Large intestine (tissue), 3 donors: Measurements from ENCODE around the gene HBQ1. TPM values are rescaled to one million over a fixed set of nuclear protein-coding genes. Genes with fewer than 3 reads are reported as not detected.
A peak's percentile ranks its signal among the peaks of the same experiment; 100 is the strongest.
"Not testable (repeated sequence)": the region's sequence is repeated elsewhere in the genome, so short reads cannot be mapped to it uniquely, and the experiment has no call there.

ENCODE experiments used
- DNase-seq, 2 donors: peaks; one replicate each; pipeline versions ENCODE4 v3.0.0 to v3.0.0-alpha.2; 2013
- H3K27ac ChIP-seq: one replicate; pipeline ENCODE4 v1.5.1; 2013; ENCODE audit warnings: low read length
- H3K27me3 ChIP-seq: 2 replicates; pipeline ENCODE4 v1.6.1; 2013; ENCODE audit warnings: low read length; ENCODE audit not compliant: control insufficient read depth, insufficient read depth
- H3K36me3 ChIP-seq: 2 replicates; pipeline ENCODE4 v1.6.1; 2013; ENCODE audit warnings: low read length; ENCODE audit not compliant: control insufficient read depth, insufficient read depth
- H3K4me1 ChIP-seq: one replicate; pipeline ENCODE4 v1.6.1; 2013; ENCODE audit warnings: low read length; ENCODE audit not compliant: control insufficient read depth, insufficient read depth
- H3K4me3 ChIP-seq: one replicate; pipeline ENCODE4 v1.5.1; 2013; ENCODE audit warnings: low read length
- H3K9me3 ChIP-seq: one replicate; pipeline ENCODE4 v1.6.1; 2013; ENCODE audit warnings: mild to moderate bottlenecking, low read depth, low read length, moderate library complexity; ENCODE audit not compliant: control insufficient read depth
- WGBS: methylation state at CpG from one replicate; pipeline ENCODE4 v1.1.5; 2013; ENCODE audit warnings: low lambda C conversion rate; ENCODE audit not compliant: insufficient coverage; 5-methylcytosine and 5-hydroxymethylcytosine counted together
- polyA plus RNA-seq: library from polyadenylated mRNA; unstranded; fragments of 120-200 nt; gene quantifications from one replicate; pipeline ENCODE4 v1.2.1, GENCODE V29; 2013

HBQ1 gene
- polyA plus RNA-seq, 1 donor: 0.73 TPM

DNA sequence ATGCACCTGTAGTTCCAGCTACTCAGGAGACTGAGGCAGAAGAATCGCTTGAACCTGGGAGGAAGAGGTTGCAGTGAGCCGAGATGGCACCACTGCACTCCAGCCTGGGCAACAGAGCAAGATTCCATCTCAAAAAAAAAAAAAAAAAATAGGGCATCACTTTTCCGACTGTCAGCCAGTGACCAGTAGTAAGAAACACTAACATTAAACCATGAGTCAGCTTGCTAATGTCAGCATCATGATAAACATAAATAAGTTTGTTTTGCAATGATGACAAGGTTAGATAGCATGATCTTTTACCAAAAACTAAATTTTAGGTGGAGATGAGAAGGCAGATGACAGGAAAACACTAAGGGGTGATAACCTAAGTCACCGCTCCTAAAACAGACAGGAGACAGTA is 29.1 kb downstream of the HBQ1 start:
- H3K27me3 ChIP-seq, DNase-seq, H3K4me3 ChIP-seq, H3K9me3 ChIP-seq, H3K27ac ChIP-seq, H3K4me1 ChIP-seq: not testable (repeated sequence)
- H3K36me3 ChIP-seq: peaks cover 68% of the 10 kb centered on the region
- WGBS: no CpG with 5 or more reads among the region's 4 CpGs

DNA sequence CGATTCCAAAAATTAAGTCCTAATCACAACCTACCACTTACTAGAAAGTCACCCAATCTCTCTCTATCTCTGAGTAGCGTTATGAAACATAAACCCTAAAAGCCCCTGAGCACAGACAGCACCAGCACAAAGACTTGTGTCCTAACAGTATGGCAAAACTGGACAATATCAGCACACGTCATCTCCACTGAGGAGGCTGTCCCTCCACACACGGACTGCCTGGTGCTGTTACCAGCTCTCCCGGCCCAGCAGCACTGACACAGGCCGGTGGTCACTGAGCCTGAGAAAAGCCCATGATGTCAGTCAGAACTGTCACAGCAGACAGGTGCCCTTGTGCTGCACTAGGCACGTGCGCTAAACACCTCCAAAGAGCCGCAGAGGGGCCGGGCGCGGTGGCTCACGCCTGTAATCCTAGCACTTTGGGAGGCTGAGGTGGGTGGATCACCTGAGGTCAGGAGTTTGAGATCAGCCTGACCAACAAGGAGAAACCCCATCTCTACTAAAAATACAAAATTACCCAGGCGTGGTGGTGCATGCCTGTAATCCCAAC is 31.4 kb downstream of the HBQ1 start:
- not testable (repeated sequence) for H3K27ac ChIP-seq, H3K9me3 ChIP-seq, H3K27me3 ChIP-seq, H3K4me1 ChIP-seq, H3K4me3 ChIP-seq, DNase-seq
- peaks cover 60% of the 10 kb centered on the region for H3K36me3 ChIP-seq
- WGBS: no CpG with 5 or more reads among the region's 14 CpGs

DNA sequence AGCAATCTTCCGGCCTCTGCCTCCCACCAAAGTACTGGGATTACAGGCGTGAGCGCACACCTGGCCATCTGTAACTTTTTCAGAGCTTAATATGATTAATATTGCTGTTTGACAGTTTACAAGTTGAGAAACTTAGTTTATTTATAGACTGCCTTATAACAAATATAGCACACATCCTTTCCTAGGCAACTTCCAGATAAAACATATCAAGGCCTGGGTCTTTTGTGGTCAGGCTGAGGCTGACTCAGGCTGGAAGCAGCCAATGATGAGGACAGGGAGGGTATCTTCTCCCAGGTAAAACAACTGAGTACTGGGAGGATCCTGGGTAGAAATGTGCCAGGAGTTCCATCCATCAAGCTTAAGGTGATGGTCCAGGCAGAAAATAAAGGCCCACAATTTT is 32.7 kb downstream of the HBQ1 start:
- no peak for DNase-seq

DNA sequence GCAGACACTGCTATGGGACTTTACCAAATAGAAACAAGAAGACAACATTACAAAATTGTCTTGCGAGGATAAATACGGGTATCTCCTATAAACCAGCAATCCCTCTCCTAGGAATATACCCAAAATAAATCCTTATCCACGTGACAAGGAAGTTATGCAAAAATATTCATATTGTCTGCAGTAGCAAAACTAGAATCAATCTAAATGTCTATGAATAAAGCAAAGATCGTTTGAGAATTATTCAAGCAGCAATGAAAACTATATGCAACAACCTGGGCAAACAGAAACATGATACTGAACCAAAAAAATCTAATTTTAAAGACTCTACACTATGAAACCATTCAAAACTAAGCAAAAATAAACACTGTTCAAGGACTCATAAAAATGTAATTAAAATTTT is 39.8 kb downstream of the HBQ1 start:
- Histone ChIP-seq H3K4me1 (no peaks in the 10 kb centered on the region), H3K4me3 (no peak overlapping the region), H3K9me3 (no peaks in the 10 kb centered on the region), H3K27me3 (no peaks in the 10 kb centered on the region), H3K27ac (no peak overlapping the region), H3K36me3 (peaks cover 66% of the 10 kb centered on the region)
- DNase-seq: no peak
- WGBS: 88% methylated on average over 2 of the region's 4 CpGs

More for the DNA sequence above, 32.7 kb downstream of the HBQ1 start:
- no CpG with 5 or more reads among the region's 3 CpGs for WGBS
- Histone ChIP-seq H3K27ac (no peak overlapping the region), H3K4me3 (no peak overlapping the region), H3K9me3 (no peaks in the 10 kb centered on the region), H3K4me1 (no peaks in the 10 kb centered on the region), H3K27me3 (no peaks in the 10 kb centered on the region), H3K36me3 (peaks cover 63% of the 10 kb centered on the region)

DNA sequence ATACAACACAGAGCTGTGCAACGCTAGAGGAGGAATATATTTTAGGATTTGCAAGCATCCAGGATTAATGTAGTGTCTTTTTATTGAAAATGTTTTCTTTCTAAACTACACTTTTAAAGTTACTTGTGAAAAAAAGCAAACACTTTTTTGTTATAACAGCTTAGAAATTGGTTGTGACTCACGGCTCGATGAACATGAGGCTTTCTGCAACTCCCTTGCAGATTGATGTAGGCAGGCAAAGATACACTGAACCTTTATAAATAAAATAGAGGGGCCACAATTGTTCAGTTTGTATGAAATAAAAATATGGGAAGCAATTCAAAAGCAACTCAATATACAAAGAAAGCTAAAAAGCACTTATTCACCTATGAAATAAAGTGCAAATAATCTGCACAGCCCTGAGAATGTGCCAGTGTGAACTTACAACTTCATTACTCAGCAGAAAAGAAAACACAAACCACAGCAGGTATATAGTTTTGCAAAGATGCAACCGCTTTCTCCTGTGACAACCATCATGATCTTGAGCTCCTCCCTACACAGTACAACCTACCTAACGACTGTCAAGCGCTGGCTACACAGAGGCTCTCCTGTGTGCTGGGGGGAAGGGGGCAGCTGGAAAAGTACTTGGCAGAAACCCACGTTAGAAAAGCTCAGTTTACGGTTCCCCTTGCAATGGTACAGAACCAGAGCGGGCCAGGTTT is 48.0 kb downstream of the HBQ1 start:
- H3K36me3 ChIP-seq: peaks cover 35% of the 10 kb centered on the region
- no peaks in the 10 kb centered on the region for H3K27me3 ChIP-seq
- H3K27ac ChIP-seq: peak overlapping the region; percentile 98
- H3K4me1 ChIP-seq: peaks cover 12% of the 10 kb centered on the region
- H3K9me3 ChIP-seq: no peaks in the 10 kb centered on the region
- peak overlapping the region; percentile 98 for H3K4me3 ChIP-seq
- DNase-seq: no peak
- 80% methylated on average over 1 of the region's 9 CpGs for WGBS

DNA sequence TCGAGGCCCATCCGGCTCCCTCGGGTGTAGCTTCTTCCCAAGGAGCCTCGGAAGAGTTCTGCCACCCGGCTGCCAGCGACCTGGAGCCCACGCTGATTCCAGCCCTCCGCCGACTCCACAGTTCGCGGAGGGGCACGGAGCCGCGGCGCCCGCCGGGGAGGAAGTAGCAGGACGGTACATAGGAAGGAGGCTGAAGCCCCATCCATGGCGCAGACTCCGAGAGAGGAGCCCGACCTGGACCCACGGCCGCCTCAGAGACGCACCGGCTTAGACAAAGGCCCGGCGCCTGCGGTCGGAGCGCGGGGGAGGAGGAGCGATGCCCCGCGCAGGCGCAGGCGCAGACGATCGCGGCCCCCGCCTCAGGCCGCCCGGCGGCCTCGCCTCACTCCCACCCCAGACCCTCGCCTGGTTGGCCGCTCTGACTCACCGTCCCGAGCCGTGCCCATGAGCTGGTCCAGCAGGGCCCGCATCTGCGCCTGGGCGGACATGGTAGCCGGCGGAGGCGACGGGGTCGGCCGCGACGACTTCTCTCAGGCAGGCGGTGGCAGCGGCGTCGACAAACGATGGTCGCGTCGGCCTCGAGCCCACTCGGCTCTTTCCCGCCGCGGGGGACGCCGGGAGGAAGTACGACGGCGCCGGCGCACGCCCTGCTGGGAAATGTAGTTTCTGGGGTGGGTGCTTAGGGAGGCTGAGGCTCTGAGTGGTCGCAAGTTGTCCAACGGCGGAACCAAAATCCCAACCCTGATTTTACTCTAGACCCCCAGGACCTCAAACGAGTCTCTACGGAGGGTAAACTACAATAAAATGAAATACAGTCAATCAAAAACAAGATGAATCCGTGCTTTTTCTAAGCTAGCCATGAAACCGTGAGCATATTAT is 48.8 kb downstream of the HBQ1 start, which contains the start of gene LUC7L:
Gene LUC7L (minus strand): TSS at position 598 of the 879 bp plus-strand sequence. CDS start 110 bp downstream, at position 488.
- DNase-seq: peak; percentile 80 to 91
- WGBS: no CpG with 5 or more reads among the region's 88 CpGs
- no peaks in the 10 kb centered on the region for H3K9me3 ChIP-seq
- H3K4me1 ChIP-seq: peaks cover 12% of the 10 kb centered on the region
- peak within 1 kb of the TSS; percentile 98 for H3K27ac ChIP-seq
- H3K27me3 ChIP-seq: no peaks in the 10 kb centered on the region
- peak within 1 kb of the TSS; percentile 98 for H3K4me3 ChIP-seq
- peaks cover 31% of the 10 kb centered on the region for H3K36me3 ChIP-seq

DNA sequence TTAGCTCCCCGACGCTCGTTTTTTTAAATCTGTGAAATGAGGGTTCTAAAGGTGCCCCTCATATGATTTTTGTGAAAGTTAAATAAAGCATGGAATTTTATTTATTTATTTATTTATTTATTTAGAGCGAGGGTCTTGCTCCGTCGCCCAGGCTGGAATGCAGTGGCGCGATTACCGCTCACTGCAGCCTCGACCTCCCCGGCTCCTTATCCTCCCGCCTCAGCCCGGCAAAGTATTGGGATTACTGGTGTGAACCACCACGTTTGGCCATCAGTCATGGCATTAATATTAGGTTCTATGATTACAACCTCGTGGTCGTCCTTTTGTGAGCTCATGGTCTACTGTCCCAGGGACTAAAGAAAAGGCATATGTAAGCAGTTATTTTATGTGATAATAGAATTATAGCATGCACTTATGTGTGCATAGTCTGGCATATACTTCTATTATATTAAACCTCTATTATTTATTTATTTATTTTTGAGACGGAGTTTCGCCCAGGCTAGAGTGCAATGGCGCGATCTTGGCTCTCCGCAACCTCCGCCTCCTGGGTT is 49.5 kb downstream of the HBQ1 start:
- H3K27me3 ChIP-seq: no peaks in the 10 kb centered on the region
- peak overlapping the region; percentile 98 for H3K4me3 ChIP-seq
- DNase-seq: no peak
- 100% methylated on average over 5 of the region's 22 CpGs for WGBS
- H3K4me1 ChIP-seq: peaks cover 12% of the 10 kb centered on the region
- peaks cover 26% of the 10 kb centered on the region for H3K36me3 ChIP-seq
- no peak overlapping the region for H3K27ac ChIP-seq
- no peaks in the 10 kb centered on the region for H3K9me3 ChIP-seq

DNA sequence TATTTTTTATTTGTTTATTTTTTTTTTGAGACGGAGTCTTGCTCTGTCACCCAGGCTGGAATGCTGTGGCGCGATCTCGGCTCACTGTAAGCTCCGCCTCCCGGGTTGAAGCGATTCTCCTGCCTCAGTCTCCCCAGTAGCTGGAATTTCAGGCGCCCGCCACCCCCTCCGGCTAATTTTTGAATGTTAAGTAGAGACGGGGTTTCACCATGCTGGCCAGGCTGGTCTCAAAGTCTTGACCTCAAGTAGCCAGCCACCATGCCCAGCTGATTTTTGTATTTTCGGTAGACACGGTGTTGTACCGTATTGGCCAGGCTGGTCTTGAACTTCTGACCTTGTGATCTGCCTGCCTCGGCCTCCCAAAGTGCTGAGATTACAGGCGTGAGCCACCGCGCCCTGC is 50.1 kb downstream of the HBQ1 start:
- H3K4me3 ChIP-seq, H3K27ac ChIP-seq, DNase-seq, H3K27me3 ChIP-seq, H3K9me3 ChIP-seq: not testable (repeated sequence)
- Histone ChIP-seq H3K4me1 (peaks cover 12% of the 10 kb centered on the region), H3K36me3 (peaks cover 22% of the 10 kb centered on the region)
- WGBS: no CpG with 5 or more reads among the region's 18 CpGs
